ENCODE data around the gene GC.
"Not testable (repeated sequence)": the region's sequence is repeated elsewhere in the genome, so short reads cannot be mapped to it uniquely, and the experiment has no call there.

GC gene, protein sequence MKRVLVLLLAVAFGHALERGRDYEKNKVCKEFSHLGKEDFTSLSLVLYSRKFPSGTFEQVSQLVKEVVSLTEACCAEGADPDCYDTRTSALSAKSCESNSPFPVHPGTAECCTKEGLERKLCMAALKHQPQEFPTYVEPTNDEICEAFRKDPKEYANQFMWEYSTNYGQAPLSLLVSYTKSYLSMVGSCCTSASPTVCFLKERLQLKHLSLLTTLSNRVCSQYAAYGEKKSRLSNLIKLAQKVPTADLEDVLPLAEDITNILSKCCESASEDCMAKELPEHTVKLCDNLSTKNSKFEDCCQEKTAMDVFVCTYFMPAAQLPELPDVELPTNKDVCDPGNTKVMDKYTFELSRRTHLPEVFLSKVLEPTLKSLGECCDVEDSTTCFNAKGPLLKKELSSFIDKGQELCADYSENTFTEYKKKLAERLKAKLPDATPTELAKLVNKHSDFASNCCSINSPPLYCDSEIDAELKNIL

DNA sequence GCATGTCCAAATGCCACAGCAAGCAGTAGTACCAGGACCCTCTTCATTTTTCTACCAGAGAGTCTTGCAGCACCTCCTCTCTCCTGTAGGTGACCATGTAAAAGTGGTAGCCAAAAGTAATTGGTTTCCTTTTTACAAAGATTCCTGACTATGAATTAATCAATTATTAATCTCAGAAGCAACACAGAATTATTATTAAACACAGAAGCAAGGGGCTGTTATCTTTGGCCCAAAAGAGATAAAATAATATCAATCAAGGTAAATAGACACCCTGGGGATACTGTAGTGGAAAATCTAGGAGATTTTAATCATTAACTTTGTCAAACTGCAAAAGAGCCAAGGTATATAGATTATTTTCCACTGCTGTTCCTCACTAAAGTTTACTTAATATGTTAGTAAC, at the start of gene GC:
Gene GC (minus strand): TSS at position 108 of the 400 bp plus-strand sequence. CDS start 61 bp downstream, at position 47.
- DNase-seq = no peak

DNA sequence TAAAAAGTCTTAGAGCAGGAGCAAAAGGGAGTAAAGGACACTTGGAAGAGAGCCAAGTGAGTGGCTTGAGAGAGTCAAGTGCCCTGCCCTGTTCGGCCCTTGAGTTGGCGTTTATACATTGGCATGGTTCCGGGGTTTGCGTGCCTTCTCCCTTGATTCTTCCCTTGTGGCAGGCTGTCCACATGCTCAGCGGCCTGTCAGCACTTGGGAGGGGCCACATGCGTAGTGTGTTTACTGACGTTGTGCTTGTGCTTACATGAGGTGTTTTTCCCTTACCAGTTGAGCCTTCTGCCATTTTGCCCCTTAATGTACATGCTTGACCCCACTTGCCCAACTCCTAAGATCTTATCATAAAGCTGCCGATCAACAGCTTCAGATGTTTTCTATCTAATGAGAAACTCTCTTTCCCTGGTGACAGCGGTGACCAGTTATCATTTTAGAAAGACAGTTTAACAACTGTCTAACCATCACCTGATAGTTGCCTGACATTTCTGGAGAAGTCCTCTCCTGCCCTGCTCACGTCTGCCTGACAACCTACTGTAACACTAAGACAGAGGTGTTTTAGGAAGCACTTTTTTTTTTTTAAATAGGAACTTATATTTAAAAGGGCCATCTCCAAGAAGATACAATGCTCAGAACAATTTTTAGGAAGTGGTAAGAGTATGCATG, 49.5 kb upstream of the GC start:
- DNase-seq = no peak

DNA sequence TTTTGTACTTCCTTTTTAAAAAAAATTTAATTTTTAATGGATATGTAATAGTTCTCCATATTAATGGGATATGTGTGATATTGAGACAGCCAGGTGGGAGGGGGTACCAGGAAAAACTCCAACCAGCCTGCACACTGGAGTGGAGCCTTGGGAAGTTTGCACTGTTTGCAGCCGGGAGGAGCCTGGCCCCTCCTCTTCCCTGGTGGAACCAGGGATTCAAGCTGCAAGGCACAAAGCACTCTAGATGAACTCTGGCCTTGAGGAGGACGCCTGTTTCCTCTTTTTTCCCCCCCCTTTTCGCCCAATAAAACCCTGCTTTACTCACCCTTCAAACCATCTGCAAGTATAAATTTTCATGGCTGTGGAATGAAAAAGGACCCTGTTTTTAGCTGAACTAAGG, 48.2 kb upstream of the GC start:
- DNase-seq = no peak

DNA sequence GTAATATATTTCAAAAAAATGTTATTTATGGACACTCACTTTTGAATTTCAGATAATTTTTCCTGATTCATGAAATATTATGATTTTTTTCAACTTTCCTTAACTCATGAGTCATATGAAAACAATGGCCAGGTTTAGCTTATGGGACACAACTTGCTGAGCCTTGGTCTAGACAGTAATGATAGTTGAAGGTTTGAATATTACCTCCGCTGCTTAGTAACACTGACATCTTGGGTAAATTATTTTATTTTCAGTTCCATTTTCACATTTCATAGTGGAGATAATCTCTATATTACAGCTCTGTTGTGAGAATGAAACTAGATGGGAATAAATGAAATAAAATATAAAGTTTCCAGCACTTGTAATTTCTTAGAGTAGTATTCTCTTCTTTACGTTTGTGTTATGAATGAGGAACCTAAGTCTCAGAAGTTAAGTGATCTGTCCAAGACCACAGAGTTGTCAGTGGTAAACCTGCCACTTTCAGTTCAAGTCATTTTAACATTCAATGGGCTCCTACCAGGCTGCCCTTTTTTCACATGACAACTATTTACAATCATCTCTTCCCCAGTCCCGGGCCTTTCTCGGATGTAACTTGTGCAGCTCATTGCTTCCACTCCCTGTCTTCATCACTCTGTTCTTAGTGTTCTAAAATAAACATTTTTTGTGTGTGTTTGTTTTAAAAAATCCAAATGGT, 46.8 kb upstream of the GC start:
- no peak for DNase-seq

DNA sequence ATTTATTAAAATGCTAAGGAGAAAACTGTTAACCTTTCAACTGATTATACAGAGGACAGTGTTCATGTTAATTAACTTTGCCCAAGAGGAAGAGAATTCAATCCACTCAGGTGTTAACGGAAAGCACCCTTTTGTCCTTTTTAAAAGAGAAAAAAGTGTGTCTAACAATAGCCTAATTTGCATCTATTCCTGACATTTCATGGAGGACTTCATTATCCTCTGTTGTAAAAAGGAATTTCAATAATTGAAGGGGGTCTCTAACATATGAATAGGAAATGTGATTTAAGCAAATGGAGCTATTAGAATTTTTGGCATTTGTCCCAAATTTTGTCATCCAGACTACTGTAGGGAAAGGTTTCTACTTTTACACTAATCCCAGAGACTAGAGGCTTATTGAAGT, 44.6 kb upstream of the GC start:
- no peak for DNase-seq

DNA sequence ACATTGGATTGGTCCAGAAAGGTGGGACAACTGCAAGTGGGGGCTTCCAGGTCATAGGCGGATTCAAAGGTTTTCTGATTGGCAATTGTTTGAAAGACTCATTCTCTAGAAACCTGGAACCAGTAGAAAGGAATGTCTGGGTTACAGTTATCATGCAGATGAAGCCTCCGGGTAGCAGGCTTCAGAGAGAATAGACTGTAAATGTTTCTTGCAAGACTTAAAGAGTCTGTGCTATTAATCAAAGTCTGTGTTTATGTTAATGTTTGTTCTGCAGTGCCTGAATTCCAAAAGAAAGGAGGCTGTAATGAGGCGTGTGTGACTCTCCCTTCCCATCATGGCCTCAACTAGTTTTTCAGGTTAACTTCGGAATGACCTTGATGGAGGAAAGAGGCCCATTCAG, 43.9 kb upstream of the GC start:
- DNase-seq = no peak

DNA sequence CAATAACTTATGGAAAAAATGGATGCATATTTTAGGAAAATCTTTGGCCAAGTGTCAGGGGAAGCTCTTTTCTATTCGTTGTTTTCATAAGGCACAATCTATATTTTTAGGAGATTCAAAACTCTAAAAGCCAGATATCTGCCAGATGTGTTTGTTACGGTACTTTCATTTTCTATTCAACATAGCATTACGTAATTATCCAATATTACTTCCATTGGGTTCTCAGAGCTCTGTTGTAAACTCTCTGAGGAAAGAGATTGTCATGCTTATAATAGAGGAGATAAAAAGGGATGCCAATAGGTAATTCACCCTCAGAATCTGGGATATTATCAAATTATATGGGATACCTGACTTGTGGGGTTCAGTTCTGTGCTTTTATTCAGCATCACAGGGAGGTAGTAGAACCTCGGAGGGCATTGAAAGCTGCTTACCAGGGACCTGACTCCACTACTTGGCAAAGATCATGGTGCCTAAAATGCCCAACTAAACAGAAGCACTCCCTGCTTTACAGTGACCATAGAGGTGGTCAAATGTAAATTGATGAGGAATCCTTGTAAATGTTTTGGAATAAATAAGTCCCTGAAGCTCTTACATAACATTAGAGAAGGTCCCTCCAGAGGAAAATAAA, 32.9 kb upstream of the GC start:
- DNase-seq = no peak

DNA sequence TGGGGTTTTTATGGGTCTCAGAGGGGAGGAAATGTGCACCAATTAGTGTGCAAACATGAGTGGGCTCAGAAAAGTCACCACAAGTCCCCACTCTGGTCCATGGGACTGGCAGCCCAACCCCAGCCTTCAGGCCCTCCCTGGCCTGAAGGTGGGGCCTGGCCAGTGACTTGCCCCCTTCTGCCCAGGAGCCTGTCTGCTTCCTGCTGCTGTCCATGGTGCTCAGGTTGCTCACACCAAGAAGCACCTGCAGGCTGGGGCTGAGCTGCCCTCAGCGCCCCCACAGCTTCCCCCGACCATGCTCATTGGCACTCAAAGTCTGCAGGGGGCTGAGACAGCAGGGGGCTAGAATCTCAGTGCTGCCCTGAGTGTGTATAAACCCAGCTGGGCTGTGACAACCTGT, 30.6 kb upstream of the GC start:
- no peak for DNase-seq

DNA sequence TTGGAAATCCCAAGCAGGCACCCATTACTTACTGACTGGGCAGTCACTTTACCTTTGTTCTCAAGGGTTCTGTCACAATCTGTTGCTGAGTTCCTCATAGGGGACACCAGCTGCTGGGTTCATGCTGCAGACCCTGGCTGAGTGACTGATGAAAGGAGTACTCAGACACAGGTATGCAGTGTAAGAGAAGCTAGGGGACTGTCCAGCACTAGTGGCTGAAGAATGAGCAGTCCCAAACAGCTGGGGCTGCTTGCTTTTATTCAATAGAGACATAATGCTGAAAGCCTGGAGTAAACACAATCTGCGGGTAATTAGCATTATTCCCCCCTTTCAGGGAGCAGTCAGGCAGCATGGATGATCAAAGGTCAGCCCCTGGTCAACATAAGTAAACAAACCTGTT, 25.9 kb upstream of the GC start:
- not testable (repeated sequence) for DNase-seq

DNA sequence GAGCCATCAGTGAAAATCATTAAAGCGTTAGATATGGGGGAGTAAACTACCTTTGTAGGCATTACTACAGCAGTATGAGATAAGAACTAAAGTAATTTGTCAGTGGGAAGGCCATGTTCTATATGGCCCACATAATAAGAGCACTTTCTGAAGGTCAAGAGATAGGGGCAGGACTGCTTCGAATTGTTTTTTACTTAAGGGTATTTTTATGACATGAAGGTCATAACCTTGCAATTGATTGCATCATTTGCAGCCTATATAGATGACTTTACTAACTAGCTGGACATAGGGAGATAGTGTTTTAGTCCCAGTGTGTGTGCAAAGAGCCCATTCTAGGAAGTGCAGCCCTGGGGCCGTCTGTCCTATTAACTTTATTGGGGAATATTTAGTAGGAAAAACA, 23.6 kb upstream of the GC start:
- DNase-seq = no peak

DNA sequence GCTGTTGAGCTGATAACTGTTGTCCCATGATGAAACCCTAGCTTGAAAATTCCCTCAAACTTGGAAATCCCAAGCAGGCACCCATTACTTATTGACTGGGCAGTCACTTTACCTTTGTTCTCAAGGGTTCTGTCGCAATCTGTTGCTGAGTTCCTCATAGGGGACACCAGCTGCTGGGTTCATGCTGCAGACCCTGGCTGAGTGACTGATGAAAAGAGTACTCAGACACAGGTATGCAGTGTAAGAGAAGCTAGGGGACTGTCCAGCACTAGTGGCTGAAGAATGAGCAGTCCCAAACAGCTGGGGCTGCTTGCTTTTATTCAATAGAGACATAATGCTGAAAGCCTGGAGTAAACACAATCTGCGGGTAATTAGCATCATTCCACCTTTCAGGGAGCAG, 21.4 kb upstream of the GC start:
- not testable (repeated sequence) for DNase-seq

DNA sequence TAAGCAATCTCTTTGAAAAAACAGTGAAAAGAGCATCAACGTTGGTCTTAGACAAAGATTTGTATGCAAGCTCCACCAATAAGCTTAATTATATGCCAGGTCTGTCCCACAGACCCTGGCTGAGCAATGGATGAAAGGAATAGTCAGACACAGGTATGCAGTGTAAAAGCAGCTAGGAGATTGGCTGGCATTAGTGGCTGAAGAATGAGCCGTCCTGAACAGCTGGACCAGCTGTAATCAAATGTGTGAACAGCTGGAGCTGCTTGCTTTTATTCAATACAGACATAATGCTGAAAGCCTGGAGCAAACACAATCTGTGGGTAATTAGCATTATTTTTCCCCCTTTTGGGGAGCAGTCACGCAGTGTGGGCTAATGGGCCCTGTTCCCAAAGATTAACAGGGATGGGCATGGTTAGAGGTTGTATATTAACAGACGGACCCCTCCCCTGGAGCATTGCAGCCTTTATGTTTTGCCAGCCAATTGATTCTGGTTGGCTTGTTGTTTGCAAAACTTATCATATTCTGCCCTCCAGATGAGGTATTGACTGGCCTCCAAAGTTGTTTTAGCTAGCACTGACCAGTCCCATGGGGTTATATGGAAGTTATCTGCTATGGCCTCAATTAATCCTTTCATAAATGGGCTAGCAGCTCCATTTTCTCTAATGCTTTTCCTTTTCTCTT, 20.3 kb upstream of the GC start:
- DNase-seq = not testable (repeated sequence)

DNA sequence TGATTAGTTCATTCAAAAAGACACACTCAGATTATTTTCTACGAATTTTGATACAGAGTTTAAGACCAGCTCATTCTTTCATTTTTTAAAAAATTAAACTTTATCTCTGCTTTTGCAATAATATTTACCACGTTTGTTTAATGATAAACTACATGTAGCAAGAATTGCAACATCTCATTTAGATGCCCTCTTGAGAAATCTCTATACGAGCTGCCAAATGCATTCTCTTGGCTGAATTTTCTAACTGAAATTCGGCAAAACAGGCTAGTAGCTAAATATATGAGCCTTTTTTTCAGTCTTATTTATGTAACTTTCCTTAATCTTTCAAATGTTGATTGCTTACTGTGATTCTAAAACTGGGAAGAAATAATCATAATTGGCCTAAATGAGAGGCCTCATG, 2.1 kb upstream of the GC start:
- no peak for DNase-seq

DNA sequence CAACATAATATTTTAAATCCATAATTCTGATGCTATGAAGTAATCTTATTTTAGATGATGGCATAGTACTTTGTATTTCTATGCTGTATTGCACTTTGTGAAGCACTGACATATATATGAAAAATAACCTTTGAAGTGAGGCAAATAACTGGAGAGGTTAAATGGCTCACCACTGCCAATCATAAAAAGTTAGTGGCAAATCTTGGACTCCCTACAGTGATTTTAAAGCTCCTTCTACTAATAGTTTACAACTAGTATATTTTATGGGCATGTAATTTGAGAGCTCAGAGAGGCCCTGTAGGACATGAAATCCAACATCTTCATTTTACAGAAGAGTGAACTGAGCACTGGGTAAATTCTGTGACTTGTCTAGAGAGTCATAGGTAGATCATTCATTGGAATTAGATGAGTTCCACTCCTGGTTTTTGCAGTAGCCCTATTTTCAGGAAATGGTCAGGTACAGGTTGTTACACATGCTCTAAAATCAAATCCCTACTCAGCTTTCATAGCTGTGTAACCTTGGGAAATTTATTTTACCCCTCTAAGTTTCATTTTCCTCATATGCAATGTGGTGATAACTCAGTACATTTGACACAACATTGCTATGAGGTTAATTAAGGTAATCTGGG, 804 bp upstream of the GC start:
- DNase-seq = no peak

DNA sequence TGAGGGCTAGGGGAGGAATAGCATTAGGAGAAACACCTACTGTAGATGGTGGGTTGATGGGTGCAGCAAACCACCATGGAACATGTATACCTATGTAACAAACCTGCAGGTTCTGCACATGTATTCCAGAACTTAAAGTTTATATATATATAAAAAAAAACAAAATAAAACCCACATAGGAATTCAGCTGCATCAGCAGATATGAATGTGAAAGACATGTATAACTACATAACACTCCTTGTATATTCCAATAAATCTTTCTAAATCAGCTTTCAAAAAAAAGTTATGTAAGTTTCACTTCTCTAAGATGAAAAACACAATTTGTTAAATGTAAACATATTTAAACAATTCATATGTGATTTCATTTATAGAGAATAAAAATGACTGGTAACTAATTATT, 6.0 kb downstream of the GC start:
- no peak for DNase-seq

DNA sequence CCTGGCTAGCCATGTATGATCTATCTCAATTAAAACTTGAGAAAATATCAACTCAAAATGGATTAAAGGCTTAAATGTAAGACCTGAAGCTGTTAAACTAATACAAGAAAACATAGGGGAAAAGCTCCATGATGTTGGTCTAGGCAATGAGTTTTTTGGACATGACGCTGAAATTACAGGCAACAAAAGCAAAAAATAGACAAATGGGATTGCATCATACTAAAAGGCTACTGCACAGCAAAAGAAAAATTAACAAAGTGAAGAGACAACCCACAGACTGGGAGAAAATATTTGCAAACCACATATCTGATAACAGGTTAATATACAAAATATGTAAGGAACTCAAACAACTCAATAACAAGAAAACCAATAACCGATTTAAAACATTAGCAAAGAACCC, 8.4 kb downstream of the GC start:
- DNase-seq = no peak

DNA sequence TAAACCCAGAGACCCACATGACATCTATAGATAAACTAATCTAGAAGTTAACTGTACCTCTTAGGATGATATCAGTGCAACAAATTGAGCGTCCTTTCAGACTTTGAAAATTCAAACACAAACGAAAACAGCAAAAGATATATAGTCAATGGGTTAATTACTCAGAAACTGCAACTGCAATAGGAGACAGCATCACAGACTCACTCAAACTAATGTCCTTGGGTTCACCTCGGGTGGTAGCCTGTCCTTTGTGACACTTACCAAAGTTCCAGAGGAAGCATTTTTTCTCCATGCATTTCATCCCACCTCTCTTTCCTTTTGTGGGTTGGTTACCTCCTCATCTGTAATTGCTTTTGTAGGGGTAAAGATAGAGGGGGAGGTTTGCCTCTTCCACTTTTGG, 9.7 kb downstream of the GC start:
- no peak for DNase-seq

DNA sequence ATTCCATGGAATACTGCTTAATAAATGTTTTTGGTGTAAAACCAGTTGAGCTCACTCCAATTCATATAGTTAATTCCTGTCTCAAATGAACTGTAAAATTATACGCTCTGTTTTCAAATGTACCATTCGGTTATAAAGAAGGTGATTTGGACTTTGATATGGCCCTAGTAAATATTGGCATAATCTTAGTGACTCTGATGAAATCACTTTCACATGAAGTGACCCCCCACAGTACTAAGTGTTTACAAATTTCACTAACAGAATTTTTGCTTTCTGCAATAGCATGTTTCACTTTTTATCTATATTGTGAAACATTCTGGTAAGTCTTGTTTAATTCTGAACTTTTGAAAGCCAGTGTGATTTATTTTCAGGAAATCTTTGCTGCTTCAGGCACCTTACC, 10.9 kb downstream of the GC start:
- no peak for DNase-seq

DNA sequence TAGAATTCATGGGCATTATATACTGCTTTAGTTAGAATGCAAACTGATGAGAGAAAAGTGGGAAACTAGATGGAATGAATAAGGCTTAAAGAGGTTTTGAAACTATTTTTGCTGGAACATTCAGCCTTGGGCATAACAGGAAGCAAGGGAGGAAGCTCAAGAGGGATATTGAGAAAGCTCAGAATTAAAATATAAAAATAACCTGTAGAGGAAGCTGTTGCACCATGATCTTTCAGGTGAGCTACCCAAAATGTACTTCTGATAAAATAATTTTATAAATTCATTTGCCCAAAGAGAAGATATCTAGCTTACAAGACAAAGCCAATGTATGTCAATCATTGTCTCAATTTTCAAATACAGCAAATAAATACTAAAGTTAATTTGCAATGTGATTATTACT, 11.3 kb downstream of the GC start:
- no peak for DNase-seq

DNA sequence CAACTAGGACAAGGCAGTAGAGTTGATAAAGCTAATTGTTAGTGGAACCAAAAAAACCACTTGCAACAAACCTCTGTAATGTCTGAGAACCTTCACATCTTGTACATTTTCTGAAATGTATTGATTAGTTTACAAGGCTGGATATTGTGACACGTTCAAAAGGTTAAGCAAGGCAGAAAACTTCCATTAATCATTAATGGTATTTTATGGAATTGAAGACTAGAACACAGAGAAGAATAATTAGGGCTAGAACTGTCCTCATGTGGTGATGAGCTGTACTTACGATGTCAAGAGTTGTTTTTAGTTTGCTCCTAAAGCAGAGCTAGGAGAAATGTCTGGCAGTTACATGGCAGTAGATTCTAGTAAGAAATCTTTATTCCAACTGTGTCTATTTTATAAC, 12.3 kb downstream of the GC start:
- DNase-seq = no peak

DNA sequence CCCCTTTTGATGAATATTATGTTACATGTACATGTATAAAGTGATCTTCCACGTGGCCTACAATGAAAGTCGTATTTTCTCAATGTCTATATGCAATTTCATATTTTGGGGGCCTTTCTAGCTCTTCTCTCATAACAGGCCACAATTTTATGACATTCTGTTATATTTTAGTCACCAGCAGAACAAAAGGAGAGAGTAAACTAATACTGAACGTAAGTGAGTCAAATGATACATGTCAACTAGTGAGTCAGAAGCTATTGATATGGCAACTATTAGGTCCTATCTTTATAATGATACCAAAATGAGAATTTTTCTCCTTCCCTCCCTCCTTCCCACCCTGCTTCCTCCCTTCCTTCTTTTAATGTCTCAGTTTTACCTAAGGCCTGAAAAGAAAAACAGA, 14.4 kb downstream of the GC start:
- DNase-seq = no peak

DNA sequence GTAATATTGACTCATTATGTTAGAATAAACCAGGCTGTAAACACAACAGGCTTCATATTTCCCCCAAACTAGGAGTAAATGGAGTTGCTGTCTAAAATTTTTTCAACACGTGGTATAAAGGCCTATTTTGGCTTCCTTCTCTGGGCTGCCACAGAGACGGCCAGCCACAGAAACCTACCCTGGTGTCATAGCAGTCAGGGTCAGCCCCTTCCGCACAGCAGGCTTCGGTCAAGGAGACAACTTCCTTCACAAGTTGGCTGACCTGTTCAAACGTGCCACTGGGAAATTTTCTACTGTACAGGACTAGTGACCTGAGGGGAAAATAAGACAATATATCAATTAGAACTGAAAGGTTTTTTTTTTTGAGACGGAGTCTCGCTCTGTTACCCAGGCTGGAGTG, 15.8 kb downstream of the GC start:
- DNase-seq = no peak
